Hepatocyte (in vitro differentiated cells): ENCODE data around the gene DPYD.

Experiments
- CTCF ChIP-seq: fragments of 200-600 bp; sonication (generic); IDR thresholded peaks from 2 replicates; pipeline ENCODE4 v1.5.1; 2016; ENCODE audit warnings: antibody characterized with exemption, mild to moderate bottlenecking; ENCODE audit not compliant: poor library complexity
- EZH2 ChIP-seq: fragments of 200-600 bp; sonication (generic); IDR thresholded peaks from 2 replicates; pipeline ENCODE4 v1.6.1; 2016; ENCODE audit warnings: antibody characterized with exemption, mild to moderate bottlenecking, borderline replicate concordance

GRCh38 chr1:97202481-97203380 lies 718.1 kb downstream of the DPYD start:
- TF ChIP-seq CTCF (no peak), EZH2 (no peak)
